OCI-LY1 (cell line): Measurements from ENCODE around the gene SLC28A1.

Source experiments
- H2AFZ ChIP-seq: fragments of 200-600 bp; sonication (generic), shearing (Covaris generic); 2 replicates; pipeline ENCODE4 v1.6.0; 2014; ENCODE audit warnings: antibody characterized with exemption, mild to moderate bottlenecking, low read length
- H3F3A ChIP-seq: fragments of 200-600 bp; sonication (generic), shearing (Covaris generic); 2 replicates; pipeline ENCODE4 v1.6.0; 2014; ENCODE audit warnings: mild to moderate bottlenecking, antibody characterized with exemption, low read length, moderate library complexity; ENCODE audit not compliant: insufficient read depth
- H3K27ac ChIP-seq: fragments of 200-600 bp; sonication (generic); 2 replicates; pipeline ENCODE4 v1.5.1; 2014; ENCODE audit warnings: low read length, mixed run types, mild to moderate bottlenecking, low read depth; ENCODE audit not compliant: poor library complexity, severe bottlenecking
- H3K27me3 ChIP-seq: fragments of 200-600 bp; sonication (generic); 2 replicates; pipeline ENCODE4 v1.6.0; 2014; ENCODE audit warnings: antibody characterized with exemption, mild to moderate bottlenecking, low read length, moderate library complexity; ENCODE audit not compliant: insufficient read depth
- H3K36me3 ChIP-seq: fragments of 200-600 bp; sonication (generic); 2 replicates; pipeline ENCODE4 v1.6.1; 2014; ENCODE audit warnings: mild to moderate bottlenecking, antibody characterized with exemption, low read length, moderate library complexity, mixed read lengths; ENCODE audit not compliant: insufficient read depth
- H3K4me1 ChIP-seq: fragments of 200-600 bp; sonication (generic); 2 replicates; pipeline ENCODE4 v1.5.1; 2014; ENCODE audit warnings: mild to moderate bottlenecking, low read length, moderate library complexity; ENCODE audit not compliant: insufficient read depth, severe bottlenecking
- H3K4me2 ChIP-seq: fragments of 200-600 bp; sonication (generic), shearing (Covaris generic); 2 replicates; pipeline ENCODE4 v1.6.1; 2014; ENCODE audit warnings: low read length
- H3K4me3 ChIP-seq: fragments of 200-600 bp; sonication (generic); 2 replicates; pipeline ENCODE4 v1.5.1; 2014; ENCODE audit warnings: low read length, low read depth, mild to moderate bottlenecking, mixed read lengths; ENCODE audit not compliant: poor library complexity, severe bottlenecking
- H3K79me2 ChIP-seq: fragments of 200-600 bp; shearing (Covaris generic); 2 replicates; pipeline ENCODE4 v1.6.1; 2016; ENCODE audit warnings: mixed run types, low read length, mixed read lengths; ENCODE audit not compliant: insufficient read depth
- H3K9ac ChIP-seq: fragments of 200-600 bp; sonication (generic), shearing (Covaris generic); 2 replicates; pipeline ENCODE4 v1.6.1; 2014; ENCODE audit warnings: mild to moderate bottlenecking, low read length, mixed read lengths
- H3K9me2 ChIP-seq: fragments of 200-600 bp; sonication (generic), shearing (Covaris generic); 2 replicates; pipeline ENCODE4 v1.6.1; 2014; ENCODE audit warnings: low read depth, mild to moderate bottlenecking, low read length, mixed read lengths
- H3K9me3 ChIP-seq: fragments of 200-600 bp; shearing (Covaris generic); 2 replicates; pipeline ENCODE4 v1.6.1; 2014; ENCODE audit warnings: low read length, mixed read lengths
- H4K20me1 ChIP-seq: fragments of 200-600 bp; sonication (generic), shearing (Covaris generic); 2 replicates; pipeline ENCODE4 v1.6.0; 2016; ENCODE audit warnings: mild to moderate bottlenecking, low read length; ENCODE audit not compliant: insufficient read depth
- EZH2 ChIP-seq: fragments of 200-600 bp; sonication (generic), shearing (Covaris generic); IDR thresholded peaks from 2 replicates; pipeline ENCODE4 v1.8.0; 2017; ENCODE audit warnings: borderline replicate concordance, mixed run types, mild to moderate bottlenecking, antibody characterized with exemption, low read length, moderate library complexity, mixed read lengths
- TF ChIP-seq, protein P1 (sequence below): fragments of 200-600 bp; sonication (generic), shearing (Covaris generic); IDR thresholded peaks from 2 replicates; pipeline ENCODE4 v1.5.1; 2017; ENCODE audit warnings: mild to moderate bottlenecking, antibody characterized with exemption, low read length, moderate library complexity, mixed read lengths

Gene SLC28A1

DNA sequence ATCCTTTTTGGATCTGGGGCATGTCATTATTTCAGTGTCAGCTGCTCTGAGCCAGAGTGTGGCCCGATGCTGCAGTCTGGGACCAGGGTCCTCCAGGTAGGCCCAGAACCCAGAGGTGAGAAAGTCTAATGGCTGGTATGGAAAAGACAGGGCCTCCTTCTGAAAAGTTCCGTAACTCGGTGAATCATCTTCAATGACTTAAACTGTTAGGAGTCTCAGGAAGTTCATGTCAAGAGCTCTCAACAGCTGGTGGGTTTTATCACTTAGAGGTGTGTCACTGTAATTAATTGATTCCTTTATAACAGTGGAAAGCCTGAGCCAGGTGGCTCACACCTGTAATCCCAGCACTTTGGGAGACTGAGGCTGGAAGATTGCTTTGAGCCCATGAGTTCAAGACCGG lies 68.7 kb downstream of the SLC28A1 start:
- Histone ChIP-seq H3K4me3 (no peak overlapping the region), H3K9me2 (no peaks in the 10 kb centered on the region), H2AFZ (no peak overlapping the region), H3K4me2 (no peak overlapping the region), H3K36me3 (no peaks in the 10 kb centered on the region), H3K79me2 (no peaks in the 10 kb centered on the region), H4K20me1 (no peaks in the 10 kb centered on the region), H3F3A (no peaks in the 10 kb centered on the region), H3K27me3 (peaks cover 6% of the 10 kb centered on the region; the same call in 1 of the 2 replicates), H3K4me1 (no peaks in the 10 kb centered on the region), H3K27ac (no peak overlapping the region), H3K9ac (no peak overlapping the region), H3K9me3 (no peaks in the 10 kb centered on the region)
- TF ChIP-seq, protein P1, sequence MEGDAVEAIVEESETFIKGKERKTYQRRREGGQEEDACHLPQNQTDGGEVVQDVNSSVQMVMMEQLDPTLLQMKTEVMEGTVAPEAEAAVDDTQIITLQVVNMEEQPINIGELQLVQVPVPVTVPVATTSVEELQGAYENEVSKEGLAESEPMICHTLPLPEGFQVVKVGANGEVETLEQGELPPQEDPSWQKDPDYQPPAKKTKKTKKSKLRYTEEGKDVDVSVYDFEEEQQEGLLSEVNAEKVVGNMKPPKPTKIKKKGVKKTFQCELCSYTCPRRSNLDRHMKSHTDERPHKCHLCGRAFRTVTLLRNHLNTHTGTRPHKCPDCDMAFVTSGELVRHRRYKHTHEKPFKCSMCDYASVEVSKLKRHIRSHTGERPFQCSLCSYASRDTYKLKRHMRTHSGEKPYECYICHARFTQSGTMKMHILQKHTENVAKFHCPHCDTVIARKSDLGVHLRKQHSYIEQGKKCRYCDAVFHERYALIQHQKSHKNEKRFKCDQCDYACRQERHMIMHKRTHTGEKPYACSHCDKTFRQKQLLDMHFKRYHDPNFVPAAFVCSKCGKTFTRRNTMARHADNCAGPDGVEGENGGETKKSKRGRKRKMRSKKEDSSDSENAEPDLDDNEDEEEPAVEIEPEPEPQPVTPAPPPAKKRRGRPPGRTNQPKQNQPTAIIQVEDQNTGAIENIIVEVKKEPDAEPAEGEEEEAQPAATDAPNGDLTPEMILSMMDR, result no peak
- no peak for TF ChIP-seq EZH2

DNA sequence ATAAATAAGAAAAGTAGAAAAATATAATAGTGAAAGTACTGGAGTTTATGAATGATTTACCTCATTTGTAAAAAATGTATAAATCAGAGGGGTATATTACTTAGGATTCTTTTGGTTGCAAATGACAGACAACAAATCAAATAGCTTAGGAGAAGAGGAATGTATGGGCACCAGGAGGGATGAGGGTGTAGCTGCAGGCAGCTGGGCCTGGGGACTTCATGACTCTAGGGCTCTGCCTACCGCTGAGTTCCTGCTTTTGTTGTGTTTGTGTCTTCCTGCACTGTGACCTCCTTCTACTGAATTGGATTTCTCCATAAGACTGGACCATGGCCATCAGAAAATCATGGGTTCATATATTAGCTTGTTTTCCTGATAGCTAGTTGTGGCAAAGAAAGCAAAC lies 69.3 kb downstream of the SLC28A1 start:
- TF ChIP-seq, protein P1, result no peak
- TF ChIP-seq EZH2, result no peak
- Histone ChIP-seq H3K79me2 (no peaks in the 10 kb centered on the region), H2AFZ (no peak overlapping the region), H3K27me3 (peaks cover 6% of the 10 kb centered on the region; the same call in 1 of the 2 replicates), H3K9me3 (no peaks in the 10 kb centered on the region), H3F3A (no peaks in the 10 kb centered on the region), H3K27ac (no peak overlapping the region), H3K4me1 (no peaks in the 10 kb centered on the region), H3K4me3 (no peak overlapping the region), H3K9ac (no peak overlapping the region), H3K9me2 (no peaks in the 10 kb centered on the region), H4K20me1 (no peaks in the 10 kb centered on the region), H3K4me2 (no peak overlapping the region), H3K36me3 (no peaks in the 10 kb centered on the region)

DNA sequence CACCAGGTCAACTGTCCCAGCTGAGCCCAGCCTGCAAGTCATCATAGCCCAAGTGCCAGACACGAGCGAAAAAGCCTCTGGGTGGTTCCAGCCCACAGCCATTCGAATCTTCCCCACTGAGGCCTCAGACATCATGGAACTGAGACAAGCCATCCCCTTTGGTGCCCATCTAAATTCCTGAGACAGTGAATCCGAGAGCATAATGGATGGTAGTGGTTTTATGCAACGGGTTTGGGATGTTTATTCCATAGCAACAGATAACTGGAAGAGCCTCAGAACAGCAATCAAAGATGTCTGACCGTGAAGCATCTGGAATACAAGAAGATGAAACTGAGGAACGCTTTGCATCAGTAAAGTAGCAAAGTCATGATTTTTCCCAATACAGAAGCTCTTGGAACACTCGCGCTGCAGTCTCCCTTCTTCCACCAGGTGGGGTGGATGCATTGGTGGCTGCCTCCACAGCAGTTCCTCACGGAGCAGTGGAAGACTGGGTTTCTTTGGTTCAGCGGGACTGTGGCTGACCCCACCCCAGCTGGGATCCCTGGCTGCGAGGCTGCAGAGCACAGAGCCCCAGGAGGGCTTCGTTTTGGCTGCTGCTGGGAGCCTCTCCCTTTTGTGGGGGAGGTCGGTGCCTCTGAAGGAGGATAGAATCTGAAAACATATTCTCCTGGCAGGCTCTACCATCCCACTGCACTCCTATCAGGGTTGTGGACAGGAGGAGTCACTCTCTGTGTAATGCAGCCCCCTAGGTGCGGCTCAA lies 70.8 kb downstream of the SLC28A1 start:
- Histone ChIP-seq H2AFZ (no peak overlapping the region), H3K36me3 (no peaks in the 10 kb centered on the region), H3K4me3 (no peak overlapping the region), H3K9me3 (no peaks in the 10 kb centered on the region), H3K4me2 (no peak overlapping the region), H3K27ac (no peak overlapping the region), H3K79me2 (no peaks in the 10 kb centered on the region), H4K20me1 (no peaks in the 10 kb centered on the region), H3K4me1 (no peaks in the 10 kb centered on the region), H3K9ac (no peak overlapping the region), H3K9me2 (no peaks in the 10 kb centered on the region), H3K27me3 (peaks cover 6% of the 10 kb centered on the region; the same call in 1 of the 2 replicates), H3F3A (no peaks in the 10 kb centered on the region)
- TF ChIP-seq, protein P1, result peak; percentile 26; the same call in 1 of the 2 replicates
- TF ChIP-seq EZH2, result no peak
